Ascending aorta (tissue), 2 donors: ENCODE measurements around the gene HELZ. TPM values are rescaled to one million over a fixed set of nuclear protein-coding genes. Genes with fewer than 3 reads are reported as not detected.

Experiments
- DNase-seq, 2 donors: peaks; one replicate each; pipeline ENCODE4 v3.0.0-alpha.2; 2019; ENCODE audit warnings: low spot score in 2 of 2
- H3K27ac ChIP-seq, 2 donors: fragments of 200-600 bp; sonication (generic); one replicate each; pipeline ENCODE4 v1.5.1; 2016 to 2017; ENCODE audit warnings: mild to moderate bottlenecking in 1 of 2
- H3K27me3 ChIP-seq: fragments of 200-600 bp; sonication (generic); one replicate; pipeline ENCODE4 v1.5.1; 2017
- H3K36me3 ChIP-seq, 2 donors: fragments of 200-600 bp; sonication (generic); one replicate each; pipeline ENCODE4 v1.5.1; 2016
- H3K4me1 ChIP-seq, 2 donors: fragments of 200-600 bp; sonication (generic); one replicate each; pipeline ENCODE4 v1.5.1; 2016 to 2017; ENCODE audit warnings: mild to moderate bottlenecking in 1 of 2
- H3K4me3 ChIP-seq, 2 donors: fragments of 200-600 bp; sonication (generic); one replicate each; pipeline ENCODE4 v1.5.1; 2016 to 2017; ENCODE audit warnings: mild to moderate bottlenecking in 1 of 2
- H3K9me3 ChIP-seq, 2 donors: fragments of 200-600 bp; sonication (generic); one replicate each; pipeline ENCODE4 v1.5.1; 2016
- CTCF ChIP-seq, 3 experiments: fragments of 200-600 bp in 2 of 3; fragments of 450-650 bp in 1 of 3; sonication (generic) in 2 of 3; IDR thresholded peaks; one replicate each; pipeline ENCODE4 v1.5.1; 2016 to 2019; ENCODE audit warnings: antibody characterized with exemption in 3 of 3, mild to moderate bottlenecking in 1 of 3, moderate library complexity in 1 of 3
- intact Hi-C: fragments of 100-400 bp; cut with DNase I; formaldehyde crosslinking; loops from one replicate; pipeline ENCODE4 v1.15.1; 2023
- total RNA-seq: library from RNA; depleted of rRNA; stranded (reverse); fragments of >200 nt; gene quantifications from one replicate; pipeline ENCODE4 v1.1.0, GENCODE V29; 2016

Gene HELZ
- total RNA-seq, 1 donor from 2014 or later = 36.1 TPM

- no peaks in the 10 kb centered on the region for H3K9me3 ChIP-seq
- H3K4me1 ChIP-seq = no peaks in the 10 kb centered on the region
- no peak for DNase-seq
- H3K4me3 ChIP-seq = no peak overlapping the region
- no peak for TF ChIP-seq CTCF (IDR thresholded peaks at IDR 0.05)
- no peaks in the 10 kb centered on the region for H3K36me3 ChIP-seq
- H3K27me3 ChIP-seq = no peaks in the 10 kb centered on the region
- intact Hi-C loops = no loop called here
- H3K27ac ChIP-seq = no peak overlapping the region
Measured at GRCh38 chr17:67040652-67041051, 204.3 kb downstream of the HELZ start.

GRCh38 chr17:67038861-67039365 is 206.1 kb downstream of the HELZ start:
- Histone ChIP-seq H3K27me3 (no peaks in the 10 kb centered on the region), H3K9me3 (no peaks in the 10 kb centered on the region), H3K4me1 (no peaks in the 10 kb centered on the region), H3K4me3 (no peak overlapping the region), H3K27ac (no peak overlapping the region), H3K36me3 (no peaks in the 10 kb centered on the region)
- no peak for DNase-seq
- intact Hi-C loops = no loop called here
- TF ChIP-seq CTCF (IDR thresholded peaks at IDR 0.05) = no peak

GRCh38 chr17:67035131-67036083 is 209.6 kb downstream of the HELZ start:
- Histone ChIP-seq H3K9me3 (no peaks in the 10 kb centered on the region), H3K27me3 (no peaks in the 10 kb centered on the region), H3K4me3 (no peak overlapping the region), H3K27ac (no peak overlapping the region), H3K36me3 (no peaks in the 10 kb centered on the region), H3K4me1 (no peaks in the 10 kb centered on the region)
- no peak for TF ChIP-seq CTCF (IDR thresholded peaks at IDR 0.05)
- intact Hi-C loops = no loop called here
- DNase-seq = no peak

- TF ChIP-seq CTCF (IDR thresholded peaks at IDR 0.05) = no peak
- Histone ChIP-seq H3K27me3 (no peaks in the 10 kb centered on the region), H3K4me3 (no peak overlapping the region), H3K36me3 (no peaks in the 10 kb centered on the region), H3K4me1 (no peaks in the 10 kb centered on the region), H3K9me3 (no peaks in the 10 kb centered on the region), H3K27ac (no peak overlapping the region)
- intact Hi-C loops = no loop called here
- no peak for DNase-seq
Measured at GRCh38 chr17:67033613-67034012, 211.4 kb downstream of the HELZ start.

- TF ChIP-seq CTCF (IDR thresholded peaks at IDR 0.05) = no peak
- no peaks in the 10 kb centered on the region for H3K9me3 ChIP-seq
- no peaks in the 10 kb centered on the region for H3K4me1 ChIP-seq
- H3K27me3 ChIP-seq = no peaks in the 10 kb centered on the region
- intact Hi-C loops = no loop called here
- DNase-seq = no peak
- H3K27ac ChIP-seq = no peak overlapping the region
- H3K36me3 ChIP-seq = no peaks in the 10 kb centered on the region
- no peak overlapping the region for H3K4me3 ChIP-seq
Measured at GRCh38 chr17:67032985-67033384, 212.0 kb downstream of the HELZ start.
